Measurements from ENCODE around the gene SMCO2.

DNA sequence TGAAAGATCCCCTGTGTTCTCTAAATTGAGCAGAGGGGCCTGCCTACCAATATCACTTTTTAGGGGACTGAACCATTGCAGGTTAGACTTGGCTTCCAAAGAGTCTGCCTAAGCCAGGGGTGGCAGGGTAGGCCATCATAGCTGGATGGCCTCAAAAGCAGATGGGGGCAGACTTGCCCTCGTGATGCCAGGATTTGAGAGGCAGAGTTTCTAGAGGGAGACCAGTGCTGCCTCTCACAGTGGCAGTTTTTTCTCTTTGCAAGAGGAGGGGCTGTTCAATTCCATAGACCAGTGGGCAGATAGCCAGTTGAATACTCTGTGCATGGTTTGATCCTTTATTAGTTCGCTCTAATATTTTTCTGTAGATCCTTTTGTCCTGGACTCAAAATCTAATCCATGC, 23.8 kb upstream of the SMCO2 start:
- TF ChIP-seq, protein P1, sequence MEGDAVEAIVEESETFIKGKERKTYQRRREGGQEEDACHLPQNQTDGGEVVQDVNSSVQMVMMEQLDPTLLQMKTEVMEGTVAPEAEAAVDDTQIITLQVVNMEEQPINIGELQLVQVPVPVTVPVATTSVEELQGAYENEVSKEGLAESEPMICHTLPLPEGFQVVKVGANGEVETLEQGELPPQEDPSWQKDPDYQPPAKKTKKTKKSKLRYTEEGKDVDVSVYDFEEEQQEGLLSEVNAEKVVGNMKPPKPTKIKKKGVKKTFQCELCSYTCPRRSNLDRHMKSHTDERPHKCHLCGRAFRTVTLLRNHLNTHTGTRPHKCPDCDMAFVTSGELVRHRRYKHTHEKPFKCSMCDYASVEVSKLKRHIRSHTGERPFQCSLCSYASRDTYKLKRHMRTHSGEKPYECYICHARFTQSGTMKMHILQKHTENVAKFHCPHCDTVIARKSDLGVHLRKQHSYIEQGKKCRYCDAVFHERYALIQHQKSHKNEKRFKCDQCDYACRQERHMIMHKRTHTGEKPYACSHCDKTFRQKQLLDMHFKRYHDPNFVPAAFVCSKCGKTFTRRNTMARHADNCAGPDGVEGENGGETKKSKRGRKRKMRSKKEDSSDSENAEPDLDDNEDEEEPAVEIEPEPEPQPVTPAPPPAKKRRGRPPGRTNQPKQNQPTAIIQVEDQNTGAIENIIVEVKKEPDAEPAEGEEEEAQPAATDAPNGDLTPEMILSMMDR (IDR thresholded peaks at IDR 0.05 in 8 of 11, conservative IDR thresholded peaks at IDR 0.05 in 3 of 11) = no peak
- no peak for TF ChIP-seq POLR2A (IDR thresholded peaks at IDR 0.05)
- TF ChIP-seq POLR2AphosphoS5 (IDR thresholded peaks at IDR 0.05) = no peak
